SU-DHL-6 (cell line): ENCODE results near the gene SPTBN1.
"Not testable (repeated sequence)": the region's sequence is repeated elsewhere in the genome, so short reads cannot be mapped to it uniquely, and the experiment has no call there.

Experiments used
- H2AFZ ChIP-seq: fragments of 200-600 bp; sonication (generic); 2 replicates; pipeline ENCODE4 v1.6.1; 2014; ENCODE audit warnings: low read depth, mild to moderate bottlenecking, moderate library complexity, mixed read lengths, antibody characterized with exemption, low read length; ENCODE audit not compliant: severe bottlenecking
- H3F3A ChIP-seq: fragments of 200-600 bp; shearing (Covaris generic); 2 replicates; pipeline ENCODE4 v1.6.0; 2016; ENCODE audit warnings: antibody characterized with exemption, mild to moderate bottlenecking; ENCODE audit not compliant: insufficient read depth
- H3K27ac ChIP-seq: fragments of 200-600 bp; sonication (generic); 2 replicates; pipeline ENCODE4 v1.5.1; 2016; ENCODE audit warnings: low read depth, mild to moderate bottlenecking, low read length, moderate library complexity, mixed read lengths
- H3K27me3 ChIP-seq: fragments of 200-600 bp; sonication (generic), shearing (Covaris generic); 2 replicates; pipeline ENCODE4 v1.6.0; 2014; ENCODE audit warnings: mild to moderate bottlenecking, low read length
- H3K36me3 ChIP-seq: fragments of 200-600 bp; sonication (generic); 2 replicates; pipeline ENCODE4 v1.6.1; 2014; ENCODE audit warnings: mild to moderate bottlenecking, low read length, mixed read lengths
- H3K4me2 ChIP-seq: fragments of 300-600, 200-600 bp; shearing (Covaris generic), sonication (generic); 2 replicates; pipeline ENCODE4 v1.6.0; 2014; ENCODE audit warnings: low read length, low read depth, mild to moderate bottlenecking; ENCODE audit not compliant: poor library complexity, severe bottlenecking
- H3K4me3 ChIP-seq: fragments of 200-600 bp; sonication (generic); 2 replicates; pipeline ENCODE4 v1.5.1; 2014; ENCODE audit warnings: antibody characterized with exemption, low read length, mild to moderate bottlenecking, mixed read lengths; ENCODE audit not compliant: insufficient read depth, poor library complexity, severe bottlenecking
- H3K79me2 ChIP-seq: fragments of 200-600 bp; sonication (generic); 2 replicates; pipeline ENCODE4 v1.6.1; 2014; ENCODE audit warnings: mild to moderate bottlenecking, low read length, moderate library complexity; ENCODE audit not compliant: insufficient read depth
- H3K9ac ChIP-seq: fragments of 200-600 bp; sonication (generic); 2 replicates; pipeline ENCODE4 v1.7.0; 2014; ENCODE audit warnings: mild to moderate bottlenecking, low read length
- H3K9me2 ChIP-seq: fragments of 200-600 bp; sonication (generic); replicated peaks from 2 replicates; pipeline ENCODE4 v1.6.1; 2014; ENCODE audit warnings: low read length; ENCODE audit not compliant: insufficient read depth
- H3K9me3 ChIP-seq: fragments of 200-600 bp; sonication (generic); 2 replicates; pipeline ENCODE4 v1.6.1; 2014; ENCODE audit warnings: low read length, mixed read lengths; ENCODE audit not compliant: insufficient read depth
- H4K20me1 ChIP-seq: fragments of 200-600 bp; sonication (generic); 2 replicates; pipeline ENCODE4 v1.6.1; 2014; ENCODE audit warnings: low read depth, mild to moderate bottlenecking, antibody characterized with exemption, low read length, moderate library complexity, mixed read lengths
- CTCF ChIP-seq: fragments of 200-600 bp; sonication (generic); IDR thresholded peaks from one replicate; pipeline ENCODE4 v1.5.1; 2017; ENCODE audit warnings: antibody characterized with exemption, mild to moderate bottlenecking, low read length, moderate library complexity; ENCODE audit not compliant: insufficient read depth, poor library complexity, severe bottlenecking
- EZH2phosphoT487 ChIP-seq: fragments of 200-600 bp; sonication (generic), shearing (Covaris generic); conservative IDR thresholded peaks from 2 replicates; pipeline ENCODE4 v1.6.1; 2018; ENCODE audit warnings: mild to moderate bottlenecking, antibody characterized with exemption, low read length, moderate library complexity, mixed read lengths

SPTBN1 gene

DNA sequence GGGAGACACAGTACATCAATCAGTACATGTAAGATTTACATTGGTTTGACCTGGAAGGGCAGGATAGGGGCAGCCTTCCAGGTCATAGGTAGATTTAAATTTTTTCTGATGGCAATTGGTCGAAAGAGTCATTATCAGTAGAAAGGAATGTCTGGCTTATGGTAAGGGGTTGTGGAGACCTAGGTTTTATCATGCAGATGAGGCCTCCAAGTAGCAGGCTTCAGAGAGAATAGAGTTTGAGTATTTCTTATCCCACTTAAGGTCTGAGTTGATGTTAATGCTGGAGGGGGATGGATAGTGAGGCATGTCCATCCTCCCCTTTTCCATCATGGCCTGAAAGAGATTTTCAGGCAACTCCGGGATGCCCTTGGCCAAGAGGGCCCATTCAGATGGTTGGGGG, 60.7 kb downstream of the SPTBN1 start:
- H3K9me3 ChIP-seq, result no peaks in the 10 kb centered on the region
- H3K79me2 ChIP-seq, result peaks cover 20% of the 10 kb centered on the region; the same call in 1 of the 2 replicates
- H3K4me2 ChIP-seq, result no peak overlapping the region
- no peak overlapping the region for H3K9ac ChIP-seq
- H3F3A ChIP-seq, result no peaks in the 10 kb centered on the region
- no peak for TF ChIP-seq EZH2phosphoT487
- no peak for TF ChIP-seq CTCF
- H4K20me1 ChIP-seq, result no peaks in the 10 kb centered on the region
- no peak overlapping the region for H3K4me3 ChIP-seq
- H3K27ac ChIP-seq, result no peak overlapping the region
- H2AFZ ChIP-seq, result no peak overlapping the region
- H3K9me2 ChIP-seq, result no peaks in the 10 kb centered on the region
- H3K27me3 ChIP-seq, result no peaks in the 10 kb centered on the region
- no peaks in the 10 kb centered on the region for H3K36me3 ChIP-seq

- not testable (repeated sequence) for H2AFZ ChIP-seq
Measured at GRCh38 chr2:54518016-54518415, 61.9 kb downstream of the SPTBN1 start.

DNA sequence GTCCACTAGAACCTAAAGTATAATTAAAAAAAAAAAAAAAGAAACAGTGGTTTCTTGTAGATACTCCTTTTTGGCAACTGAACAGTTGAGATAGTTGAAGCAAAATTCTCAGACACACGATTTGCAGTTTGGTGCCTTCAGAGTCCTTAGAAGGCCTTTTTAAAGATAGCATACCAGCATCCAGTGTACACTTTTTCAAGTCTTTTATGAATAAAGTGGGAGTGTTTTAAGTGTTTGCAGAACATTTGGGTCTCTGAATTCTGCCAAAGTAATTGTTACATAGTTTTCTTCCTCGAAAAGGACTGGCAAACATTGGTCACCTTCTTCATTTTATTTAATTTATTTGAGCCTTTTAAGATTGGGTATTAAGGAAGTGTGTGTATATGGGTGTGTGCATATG, 62.3 kb downstream of the SPTBN1 start:
- Histone ChIP-seq H3K27me3 (no peaks in the 10 kb centered on the region), H3K9me2 (no peaks in the 10 kb centered on the region), H2AFZ (no peak overlapping the region), H4K20me1 (no peaks in the 10 kb centered on the region), H3K79me2 (0 out of 2 replicates have a peak, but pooled peaks cover 9% of the 10 kb centered on the region), H3F3A (no peaks in the 10 kb centered on the region), H3K36me3 (no peaks in the 10 kb centered on the region), H3K9ac (no peak overlapping the region), H3K9me3 (no peaks in the 10 kb centered on the region), H3K4me3 (no peak overlapping the region), H3K4me2 (no peak overlapping the region), H3K27ac (no peak overlapping the region)
- TF ChIP-seq CTCF (no peak), EZH2phosphoT487 (no peak)

More at GRCh38 chr2:54518016-54518415, 61.9 kb downstream of the SPTBN1 start:
- not testable (repeated sequence) for H3K9me2 ChIP-seq, H3K9me3 ChIP-seq, H3K4me2 ChIP-seq, H3K9ac ChIP-seq, H3K36me3 ChIP-seq, H3K27ac ChIP-seq, H4K20me1 ChIP-seq, H3K27me3 ChIP-seq, H3F3A ChIP-seq, H3K4me3 ChIP-seq
- peaks cover 11% of the 10 kb centered on the region; the same call in 1 of the 2 replicates for H3K79me2 ChIP-seq

DNA sequence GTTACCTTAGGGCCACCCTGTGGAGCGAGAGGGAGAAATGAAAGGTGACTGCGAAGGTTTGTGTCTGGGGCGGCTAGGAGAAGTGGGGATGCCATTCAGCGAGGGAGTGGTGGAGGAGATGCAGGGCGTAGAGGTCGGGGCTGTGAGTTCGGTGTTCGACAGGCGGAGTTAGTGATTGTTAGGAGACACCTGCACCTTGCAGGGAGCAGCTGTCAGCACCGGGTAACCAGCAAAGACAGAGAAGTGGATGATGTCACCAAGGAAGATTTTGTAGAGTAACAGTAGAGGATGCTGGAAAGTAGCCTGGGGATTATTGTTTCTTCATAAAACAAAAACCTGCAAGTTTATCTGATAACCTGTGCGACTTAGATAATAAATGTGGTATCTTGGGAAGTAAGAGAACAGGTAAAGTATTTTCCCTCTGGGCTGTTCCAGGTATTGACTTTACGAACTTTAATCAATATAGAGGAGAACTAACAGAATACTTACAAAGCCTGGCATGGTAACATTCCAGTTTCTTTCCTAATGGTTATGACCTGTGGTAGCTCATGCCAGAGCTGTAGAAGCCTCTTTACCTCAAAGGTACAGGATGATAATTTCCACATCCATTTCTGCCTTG, 63.8 kb downstream of the SPTBN1 start:
- Histone ChIP-seq H3F3A (no peaks in the 10 kb centered on the region), H3K79me2 (0 out of 2 replicates have a peak, but pooled peaks cover 16% of the 10 kb centered on the region), H3K9me3 (no peaks in the 10 kb centered on the region), H4K20me1 (no peaks in the 10 kb centered on the region), H3K4me3 (no peak overlapping the region), H3K27me3 (no peaks in the 10 kb centered on the region), H3K9ac (no peak overlapping the region), H2AFZ (no peak overlapping the region), H3K36me3 (no peaks in the 10 kb centered on the region), H3K27ac (no peak overlapping the region), H3K9me2 (no peaks in the 10 kb centered on the region), H3K4me2 (no peak overlapping the region)
- TF ChIP-seq EZH2phosphoT487, result no peak
- TF ChIP-seq CTCF, result no peak
